HCT116 (cell line): ENCODE measurements around the gene DIP2C. TPM values are rescaled to one million over a fixed set of nuclear protein-coding genes. Genes with fewer than 3 reads are reported as not detected.

Experiments
- ATAC-seq: fragments of 200-7000 bp; cut with Tn5 transposase; 2 replicates; pipeline ENCODE4 v1.9.1; 2020; ENCODE audit warnings: mild to moderate bottlenecking, moderate library complexity
- BruUV-seq: library from RNA; stranded (reverse); fragments of 400-500 nt; replicated peaks from 2 replicates; lab custom pipeline; 2021; lab: Mats Ljungman, UMichigan
- CTCF ChIA-PET: fragments of 300-600 bp; sonication (Branson Sonifier 250); formaldehyde crosslinking; loops from one replicate; lab custom pipeline; 2021; ENCODE audit warnings: antibody characterized with exemption; lab: Charles Lee
- POLR2A ChIA-PET: fragments of 300-600, 350-600 bp; sonication (Branson Sonifier 250); formaldehyde crosslinking; loops from one replicate; lab custom pipeline; 2021; ENCODE audit warnings: antibody characterized with exemption; lab: Charles Lee
- RAD21 ChIA-PET, 2 experiments: fragments of 300-600 bp; sonication (Branson Sonifier 250); formaldehyde crosslinking; loops; one replicate each; lab custom pipeline; 2023; ENCODE audit warnings: low total read pairs in 2 of 2; ENCODE audit not compliant: uncharacterized antibody in 2 of 2, unreplicated experiment in 2 of 2, low non-redundant PET in 1 of 2; lab: Charles Lee
- DNase-seq: peaks from one replicate; pipeline ENCODE4 v3.0.0-alpha.2; 2010; ENCODE audit warnings: low read depth, low spot score
- H2AFZ ChIP-seq: fragments of 200-600 bp; shearing (Covaris generic), sonication (generic); 2 replicates; pipeline ENCODE4 v1.6.1; 2017; ENCODE audit warnings: low read depth, mixed run types, mixed read lengths, antibody characterized with exemption, low read length; ENCODE audit not compliant: poor library complexity, severe bottlenecking
- H3K27ac ChIP-seq: 2 replicates; pipeline ENCODE4 v1.5.1; 2012; ENCODE audit warnings: low read depth, low read length
- H3K27me3 ChIP-seq: fragments of 200-600 bp; sonication (generic); 2 replicates; pipeline ENCODE4 v1.6.1; 2016; ENCODE audit warnings: mixed run types, low read length, mixed read lengths; ENCODE audit not compliant: insufficient read depth
- H3K36me3 ChIP-seq, 2 experiments: fragments of 200-500 bp in 1 of 2; fragments of 200-600 bp in 1 of 2; sonication (Bioruptor generic) in 1 of 2; sonication (generic) in 1 of 2; 2 replicates each; pipeline versions ENCODE4 v1.5.1 to v1.6.1; 2014 to 2016; ENCODE audit warnings: low read length in 2 of 2, inconsistent platforms in 1 of 2, mixed read lengths in 1 of 2, mixed run types in 1 of 2; ENCODE audit not compliant: insufficient read depth in 2 of 2, control insufficient read depth in 1 of 2
- H3K4me1 ChIP-seq, 2 experiments: fragments of 200-600 bp in 1 of 2; sonication (generic) in 1 of 2; 2 replicates each; pipeline versions ENCODE4 v1.5.1 to v1.6.1; 2012 to 2017; ENCODE audit warnings: low read length in 2 of 2, inconsistent platforms in 1 of 2, mild to moderate bottlenecking in 1 of 2, mixed read lengths in 1 of 2, mixed run types in 1 of 2, moderate library complexity in 1 of 2; ENCODE audit not compliant: insufficient read depth in 2 of 2, control insufficient read depth in 1 of 2
- H3K4me2 ChIP-seq: fragments of 200-600 bp; sonication (generic); 2 replicates; pipeline ENCODE4 v1.6.1; 2017; ENCODE audit warnings: mixed run types, low read length, mixed read lengths
- H3K4me3 ChIP-seq, 2 experiments: fragments of 200-600 bp in 1 of 2; sonication (generic) in 1 of 2; replicated peaks in 1 of 2; 2 replicates each; pipeline ENCODE4 v1.5.1; 2011 to 2016; ENCODE audit warnings: low read length in 2 of 2, control low read depth in 1 of 2, low read depth in 1 of 2, mild to moderate bottlenecking in 1 of 2, mixed read lengths in 1 of 2, mixed run types in 1 of 2
- H3K79me2 ChIP-seq: fragments of 200-600 bp; sonication (generic); 2 replicates; pipeline ENCODE4 v1.6.1; 2017; ENCODE audit warnings: mild to moderate bottlenecking, mixed run types, low read length, moderate library complexity, mixed read lengths; ENCODE audit not compliant: insufficient read depth
- H3K9ac ChIP-seq: fragments of 200-600 bp; sonication (generic); 2 replicates; pipeline ENCODE4 v1.6.1; 2016; ENCODE audit warnings: low read length, mixed read lengths
- H3K9me2 ChIP-seq: fragments of 200-600 bp; sonication (generic), shearing (Covaris generic); 2 replicates; pipeline ENCODE4 v1.6.1; 2017; ENCODE audit warnings: mixed run types, mild to moderate bottlenecking, moderate library complexity; ENCODE audit not compliant: insufficient read depth
- H3K9me3 ChIP-seq, 2 experiments: fragments of 200-500 bp in 1 of 2; fragments of 200-600 bp in 1 of 2; sonication (Bioruptor generic) in 1 of 2; sonication (generic) in 1 of 2; 2 replicates each; pipeline ENCODE4 v1.6.1; 2014 to 2017; ENCODE audit warnings: low read length in 2 of 2, mixed read lengths in 2 of 2, inconsistent platforms in 1 of 2, low read depth in 1 of 2, mild to moderate bottlenecking in 1 of 2, mixed run types in 1 of 2, moderate library complexity in 1 of 2; ENCODE audit not compliant: control insufficient read depth in 1 of 2, insufficient read depth in 1 of 2
- H4K20me1 ChIP-seq: fragments of 200-600 bp; sonication (generic), shearing (Covaris generic); 2 replicates; pipeline ENCODE4 v1.6.1; 2017; ENCODE audit warnings: mixed run types, mild to moderate bottlenecking, moderate library complexity; ENCODE audit not compliant: insufficient read depth
- EGR1 ChIP-seq: IDR thresholded peaks from 2 replicates; pipeline ENCODE4 v1.6.1; 2012; ENCODE audit warnings: low read depth
- EZH2phosphoT487 ChIP-seq: fragments of 200-600 bp; IDR thresholded peaks from 2 replicates; pipeline ENCODE4 v1.6.1; 2018; ENCODE audit warnings: antibody characterized with exemption, borderline replicate concordance
- POLR2AphosphoS5 ChIP-seq: IDR thresholded peaks from 2 replicates; pipeline ENCODE4 v1.6.1; 2011; ENCODE audit warnings: mild to moderate bottlenecking, low read depth, low read length, moderate library complexity
- RAD21 ChIP-seq: IDR thresholded peaks from 2 replicates; pipeline ENCODE4 v1.6.1; 2012; ENCODE audit warnings: low read depth, mild to moderate bottlenecking
- SRF ChIP-seq: IDR thresholded peaks from 2 replicates; pipeline ENCODE4 v1.6.1; 2012; ENCODE audit warnings: low read depth
- TCF7L2 ChIP-seq: IDR thresholded peaks from 2 replicates; pipeline ENCODE4 v1.7.0; 2011; ENCODE audit warnings: borderline replicate concordance, inconsistent platforms; ENCODE audit not compliant: insufficient read depth, insufficient read length; ENCODE audit errors: extremely low read depth
- ZFX ChIP-seq: fragments of 450-650 bp; IDR thresholded peaks from 2 replicates; pipeline ENCODE4 v1.6.1; 2017
- ZNF274 ChIP-seq: fragments of 200-500 bp; sonication (Bioruptor generic); IDR thresholded peaks from 2 replicates; pipeline ENCODE4 v1.6.1; 2014; ENCODE audit warnings: mild to moderate bottlenecking, low read depth, low read length, inconsistent platforms
- intact Hi-C: fragments of 100-400 bp; cut with micrococcal nuclease; formaldehyde crosslinking; loops from 2 replicates; pipeline ENCODE4 v1.10.0; 2022
- total RNA-seq: library from RNA; stranded (reverse); gene quantifications from one replicate; pipeline ENCODE4 v1.2.1, GENCODE V29; 2021; ENCODE audit not compliant: unreplicated experiment
- TF ChIP-seq, protein P1 (sequence below): IDR thresholded peaks from 2 replicates; pipeline ENCODE4 v1.6.1; 2011; ENCODE audit warnings: mild to moderate bottlenecking, low read length, moderate library complexity; ENCODE audit not compliant: insufficient replicate concordance; ENCODE audit errors: extremely low read depth
- TF ChIP-seq, protein P2 (sequence below): IDR thresholded peaks from 2 replicates; pipeline ENCODE4 v1.6.1; 2012
- TF ChIP-seq, protein P3 (sequence below): IDR thresholded peaks from 2 replicates; pipeline ENCODE4 v1.6.1; 2012; ENCODE audit warnings: low read depth

The DIP2C gene
- total RNA-seq, 1 experiment from 2014 or later = 15.4 TPM

DNA sequence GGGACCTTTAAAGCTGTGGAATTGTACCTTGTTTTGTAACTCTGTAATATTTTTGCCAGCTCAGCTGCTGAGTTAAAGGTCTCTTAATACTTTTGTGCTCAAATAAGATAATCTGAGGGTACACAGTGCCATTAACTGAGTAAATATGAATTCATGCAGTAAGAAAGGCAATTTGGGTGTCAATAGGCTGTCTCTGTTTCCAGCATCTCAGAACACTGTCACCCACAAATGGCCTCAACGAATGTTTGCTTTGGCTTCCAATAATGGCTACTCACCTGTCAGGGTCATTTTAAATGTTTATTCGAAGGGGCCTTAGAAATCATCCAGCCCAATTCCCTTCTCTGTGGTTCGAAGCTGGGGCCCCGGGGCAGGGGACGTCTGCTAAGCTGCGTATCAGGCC is 328.8 kb downstream of the DIP2C start:
- no peaks in the 10 kb centered on the region for H4K20me1 ChIP-seq
- ATAC-seq (no peak), DNase-seq (no peak)
- no peak overlapping the region for H3K27ac ChIP-seq
- intact Hi-C loops = no loop called here
- H3K36me3 ChIP-seq = peaks cover 0 to 4% of the 10 kb centered on the region in 2 experiments; a peak in 1 of 4 replicates
- BruUV-seq = no TSS peak
- POLR2A ChIA-PET = no interaction called here
- H3K9me2 ChIP-seq = no peaks in the 10 kb centered on the region
- no peaks in the 10 kb centered on the region for H3K9me3 ChIP-seq
- H3K4me2 ChIP-seq = no peak overlapping the region
- no peak overlapping the region for H2AFZ ChIP-seq
- H3K4me1 ChIP-seq = no peaks in the 10 kb centered on the region
- H3K79me2 ChIP-seq = no peaks in the 10 kb centered on the region
- RAD21 ChIA-PET = no interaction called here
- H3K9ac ChIP-seq = no peak overlapping the region
- no peaks in the 10 kb centered on the region for H3K27me3 ChIP-seq
- TF ChIP-seq EGR1 (no peak), RAD21 (no peak), SRF (no peak), TCF7L2 (no peak), ZFX (no peak), EZH2phosphoT487 (no peak), POLR2AphosphoS5 (no peak), ZNF274 (no peak)
- TF ChIP-seq, protein P1, sequence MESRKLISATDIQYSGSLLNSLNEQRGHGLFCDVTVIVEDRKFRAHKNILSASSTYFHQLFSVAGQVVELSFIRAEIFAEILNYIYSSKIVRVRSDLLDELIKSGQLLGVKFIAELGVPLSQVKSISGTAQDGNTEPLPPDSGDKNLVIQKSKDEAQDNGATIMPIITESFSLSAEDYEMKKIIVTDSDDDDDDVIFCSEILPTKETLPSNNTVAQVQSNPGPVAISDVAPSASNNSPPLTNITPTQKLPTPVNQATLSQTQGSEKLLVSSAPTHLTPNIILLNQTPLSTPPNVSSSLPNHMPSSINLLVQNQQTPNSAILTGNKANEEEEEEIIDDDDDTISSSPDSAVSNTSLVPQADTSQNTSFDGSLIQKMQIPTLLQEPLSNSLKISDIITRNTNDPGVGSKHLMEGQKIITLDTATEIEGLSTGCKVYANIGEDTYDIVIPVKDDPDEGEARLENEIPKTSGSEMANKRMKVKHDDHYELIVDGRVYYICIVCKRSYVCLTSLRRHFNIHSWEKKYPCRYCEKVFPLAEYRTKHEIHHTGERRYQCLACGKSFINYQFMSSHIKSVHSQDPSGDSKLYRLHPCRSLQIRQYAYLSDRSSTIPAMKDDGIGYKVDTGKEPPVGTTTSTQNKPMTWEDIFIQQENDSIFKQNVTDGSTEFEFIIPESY = no peak
- TF ChIP-seq, protein P2, sequence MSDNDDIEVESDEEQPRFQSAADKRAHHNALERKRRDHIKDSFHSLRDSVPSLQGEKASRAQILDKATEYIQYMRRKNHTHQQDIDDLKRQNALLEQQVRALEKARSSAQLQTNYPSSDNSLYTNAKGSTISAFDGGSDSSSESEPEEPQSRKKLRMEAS = no peak
- TF ChIP-seq, protein P3, sequence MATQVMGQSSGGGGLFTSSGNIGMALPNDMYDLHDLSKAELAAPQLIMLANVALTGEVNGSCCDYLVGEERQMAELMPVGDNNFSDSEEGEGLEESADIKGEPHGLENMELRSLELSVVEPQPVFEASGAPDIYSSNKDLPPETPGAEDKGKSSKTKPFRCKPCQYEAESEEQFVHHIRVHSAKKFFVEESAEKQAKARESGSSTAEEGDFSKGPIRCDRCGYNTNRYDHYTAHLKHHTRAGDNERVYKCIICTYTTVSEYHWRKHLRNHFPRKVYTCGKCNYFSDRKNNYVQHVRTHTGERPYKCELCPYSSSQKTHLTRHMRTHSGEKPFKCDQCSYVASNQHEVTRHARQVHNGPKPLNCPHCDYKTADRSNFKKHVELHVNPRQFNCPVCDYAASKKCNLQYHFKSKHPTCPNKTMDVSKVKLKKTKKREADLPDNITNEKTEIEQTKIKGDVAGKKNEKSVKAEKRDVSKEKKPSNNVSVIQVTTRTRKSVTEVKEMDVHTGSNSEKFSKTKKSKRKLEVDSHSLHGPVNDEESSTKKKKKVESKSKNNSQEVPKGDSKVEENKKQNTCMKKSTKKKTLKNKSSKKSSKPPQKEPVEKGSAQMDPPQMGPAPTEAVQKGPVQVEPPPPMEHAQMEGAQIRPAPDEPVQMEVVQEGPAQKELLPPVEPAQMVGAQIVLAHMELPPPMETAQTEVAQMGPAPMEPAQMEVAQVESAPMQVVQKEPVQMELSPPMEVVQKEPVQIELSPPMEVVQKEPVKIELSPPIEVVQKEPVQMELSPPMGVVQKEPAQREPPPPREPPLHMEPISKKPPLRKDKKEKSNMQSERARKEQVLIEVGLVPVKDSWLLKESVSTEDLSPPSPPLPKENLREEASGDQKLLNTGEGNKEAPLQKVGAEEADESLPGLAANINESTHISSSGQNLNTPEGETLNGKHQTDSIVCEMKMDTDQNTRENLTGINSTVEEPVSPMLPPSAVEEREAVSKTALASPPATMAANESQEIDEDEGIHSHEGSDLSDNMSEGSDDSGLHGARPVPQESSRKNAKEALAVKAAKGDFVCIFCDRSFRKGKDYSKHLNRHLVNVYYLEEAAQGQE = no peak
- no peak overlapping the region for H3K4me3 ChIP-seq
- CTCF ChIA-PET = no interaction called here
